WTC11 (cell line): ENCODE results near the gene HIP1.

Experiments
- ATF2 ChIP-seq: sonication (generic); formaldehyde crosslinking; IDR thresholded peaks from 2 replicates; pipeline ENCODE4 v1.8.1; 2022; ENCODE audit warnings: low read depth, missing genetic modification reagents, borderline replicate concordance
- ATF6 ChIP-seq: sonication (generic); formaldehyde crosslinking; IDR thresholded peaks from 2 replicates; pipeline ENCODE4 v1.8.1; 2023; ENCODE audit warnings: mild to moderate bottlenecking, missing genetic modification reagents
- GABPB1 ChIP-seq: sonication (generic); formaldehyde crosslinking; IDR thresholded peaks from 2 replicates; pipeline ENCODE4 v1.8.1; 2023; ENCODE audit warnings: mild to moderate bottlenecking, missing genetic modification reagents
- JUN ChIP-seq: sonication (generic); formaldehyde crosslinking; IDR thresholded peaks from 2 replicates; pipeline ENCODE4 v1.8.0; 2023; ENCODE audit warnings: mild to moderate bottlenecking, missing genetic modification reagents
- SP1 ChIP-seq: sonication (generic); formaldehyde crosslinking; conservative IDR thresholded peaks from 2 replicates; pipeline ENCODE4 v1.8.1; 2022; ENCODE audit warnings: missing genetic modification reagents
- ZBTB43 ChIP-seq: sonication (generic); formaldehyde crosslinking; IDR thresholded peaks from 2 replicates; pipeline ENCODE4 v1.8.1; 2023; ENCODE audit warnings: mild to moderate bottlenecking, missing genetic modification reagents
- ZNF232 ChIP-seq: sonication (generic); formaldehyde crosslinking; IDR thresholded peaks from 2 replicates; pipeline ENCODE4 v1.8.0; 2022; ENCODE audit warnings: mild to moderate bottlenecking, missing genetic modification reagents
- TF ChIP-seq, protein P1 (sequence below): sonication (generic); formaldehyde crosslinking; IDR thresholded peaks from 2 replicates; pipeline ENCODE4 v1.8.1; 2022; ENCODE audit warnings: mild to moderate bottlenecking, moderate library complexity, missing genetic modification reagents
- TF ChIP-seq, protein P2 (sequence below): sonication (generic); formaldehyde crosslinking; conservative IDR thresholded peaks from 2 replicates; pipeline ENCODE4 v1.8.1; 2023; ENCODE audit warnings: mild to moderate bottlenecking, low read depth, missing genetic modification reagents, moderate library complexity

GRCh38 chr7:75617634-75618234, 121.0 kb downstream of the HIP1 start:
- TF ChIP-seq, protein P1, sequence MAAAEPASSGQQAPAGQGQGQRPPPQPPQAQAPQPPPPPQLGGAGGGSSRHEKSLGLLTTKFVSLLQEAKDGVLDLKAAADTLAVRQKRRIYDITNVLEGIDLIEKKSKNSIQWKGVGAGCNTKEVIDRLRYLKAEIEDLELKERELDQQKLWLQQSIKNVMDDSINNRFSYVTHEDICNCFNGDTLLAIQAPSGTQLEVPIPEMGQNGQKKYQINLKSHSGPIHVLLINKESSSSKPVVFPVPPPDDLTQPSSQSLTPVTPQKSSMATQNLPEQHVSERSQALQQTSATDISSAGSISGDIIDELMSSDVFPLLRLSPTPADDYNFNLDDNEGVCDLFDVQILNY (CRISPR knock-in tag): no peak
- TF ChIP-seq ZBTB43 (CRISPR knock-in tag) (no peak), ATF6 (no peak), ZNF232 (CRISPR knock-in tag) (no peak), JUN (no peak), ATF2 (CRISPR knock-in tag) (no peak), SP1 (CRISPR knock-in tag) (no peak), GABPB1 (CRISPR knock-in tag) (no peak)
- TF ChIP-seq, protein P2, sequence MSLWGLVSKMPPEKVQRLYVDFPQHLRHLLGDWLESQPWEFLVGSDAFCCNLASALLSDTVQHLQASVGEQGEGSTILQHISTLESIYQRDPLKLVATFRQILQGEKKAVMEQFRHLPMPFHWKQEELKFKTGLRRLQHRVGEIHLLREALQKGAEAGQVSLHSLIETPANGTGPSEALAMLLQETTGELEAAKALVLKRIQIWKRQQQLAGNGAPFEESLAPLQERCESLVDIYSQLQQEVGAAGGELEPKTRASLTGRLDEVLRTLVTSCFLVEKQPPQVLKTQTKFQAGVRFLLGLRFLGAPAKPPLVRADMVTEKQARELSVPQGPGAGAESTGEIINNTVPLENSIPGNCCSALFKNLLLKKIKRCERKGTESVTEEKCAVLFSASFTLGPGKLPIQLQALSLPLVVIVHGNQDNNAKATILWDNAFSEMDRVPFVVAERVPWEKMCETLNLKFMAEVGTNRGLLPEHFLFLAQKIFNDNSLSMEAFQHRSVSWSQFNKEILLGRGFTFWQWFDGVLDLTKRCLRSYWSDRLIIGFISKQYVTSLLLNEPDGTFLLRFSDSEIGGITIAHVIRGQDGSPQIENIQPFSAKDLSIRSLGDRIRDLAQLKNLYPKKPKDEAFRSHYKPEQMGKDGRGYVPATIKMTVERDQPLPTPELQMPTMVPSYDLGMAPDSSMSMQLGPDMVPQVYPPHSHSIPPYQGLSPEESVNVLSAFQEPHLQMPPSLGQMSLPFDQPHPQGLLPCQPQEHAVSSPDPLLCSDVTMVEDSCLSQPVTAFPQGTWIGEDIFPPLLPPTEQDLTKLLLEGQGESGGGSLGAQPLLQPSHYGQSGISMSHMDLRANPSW (CRISPR knock-in tag): no peak
